ENCODE results near the gene CD1C.
"Not testable (repeated sequence)": the region's sequence is repeated elsewhere in the genome, so short reads cannot be mapped to it uniquely, and the experiment has no call there.

CD1C gene

DNA sequence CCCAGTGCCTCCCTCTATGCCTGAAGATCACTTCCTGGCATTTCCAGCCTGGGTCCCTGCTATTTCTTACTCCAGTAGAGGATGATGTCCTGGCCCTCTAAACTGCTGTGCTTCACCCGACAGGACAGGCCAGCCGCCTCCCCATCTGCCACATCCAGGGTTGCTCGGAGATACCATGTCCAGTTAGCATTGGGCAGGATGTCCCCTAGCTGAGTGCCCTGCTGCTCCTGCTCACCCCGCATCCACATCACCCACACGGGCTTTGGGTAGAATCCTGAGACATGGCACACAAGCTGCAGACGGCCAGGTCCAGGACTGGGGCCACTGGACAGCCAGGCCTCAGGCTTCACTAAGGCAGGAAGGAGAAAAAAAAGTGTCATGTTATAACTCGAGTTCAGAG is 39.6 kb downstream of the CD1C start:
- no peak for DNase-seq (ENCODE audit: low spot score)

DNA sequence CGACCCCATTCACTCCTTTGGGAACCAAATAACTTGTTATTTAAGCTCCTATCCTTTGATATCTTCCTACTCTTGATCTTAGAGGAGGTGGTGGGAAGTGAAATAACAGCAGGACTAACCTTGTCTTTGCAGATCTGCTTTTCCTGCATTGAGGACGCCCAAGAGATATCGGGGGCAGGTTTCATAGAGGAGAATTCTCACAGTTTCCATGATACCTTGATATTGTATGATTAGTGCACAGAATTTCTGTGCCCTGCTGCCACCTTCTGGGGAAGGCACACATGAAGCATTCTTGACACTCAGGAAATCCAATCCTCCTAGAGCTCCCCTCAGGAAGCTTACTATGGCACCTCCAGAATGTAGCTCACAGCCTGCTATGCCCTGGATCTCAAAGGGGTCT is 40.0 kb downstream of the CD1C start:
- DNase-seq (ENCODE audit: low spot score): no peak

DNA sequence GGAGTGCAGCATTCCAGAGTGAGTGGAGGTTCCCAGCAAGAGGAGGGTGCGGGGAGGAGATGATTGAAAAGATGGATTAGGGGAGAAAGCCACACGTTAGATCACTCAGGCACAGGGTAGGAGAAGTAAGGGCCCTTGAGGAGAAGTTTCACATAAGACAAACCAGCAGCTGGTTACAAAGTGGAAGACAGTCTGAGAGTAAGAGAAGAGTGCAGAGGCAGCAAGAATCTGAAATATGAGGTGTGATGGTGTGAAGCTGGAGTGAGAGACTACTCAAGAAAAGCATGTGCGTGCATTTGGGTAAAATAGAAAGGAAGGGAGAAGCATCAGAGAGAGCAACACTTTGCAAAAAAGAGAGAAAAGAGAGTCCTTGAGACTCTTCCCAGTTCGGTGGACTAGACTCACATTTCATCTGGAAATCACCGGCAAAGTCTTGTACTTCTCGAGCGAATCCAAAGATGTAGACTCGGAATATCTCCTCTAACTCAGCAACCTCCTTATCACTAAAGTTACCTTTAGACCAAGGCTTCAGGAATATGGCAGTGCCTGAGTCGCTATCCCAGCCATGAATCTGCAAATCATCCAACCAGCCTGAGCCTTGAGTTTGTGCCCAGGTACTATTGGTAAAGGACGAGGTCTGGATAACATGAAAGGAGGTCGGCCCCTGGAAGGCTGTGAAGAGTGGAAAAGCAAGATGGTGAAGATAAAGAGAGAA is 40.8 kb downstream of the CD1C start:
- DNase-seq (ENCODE audit: low spot score): no peak

DNA sequence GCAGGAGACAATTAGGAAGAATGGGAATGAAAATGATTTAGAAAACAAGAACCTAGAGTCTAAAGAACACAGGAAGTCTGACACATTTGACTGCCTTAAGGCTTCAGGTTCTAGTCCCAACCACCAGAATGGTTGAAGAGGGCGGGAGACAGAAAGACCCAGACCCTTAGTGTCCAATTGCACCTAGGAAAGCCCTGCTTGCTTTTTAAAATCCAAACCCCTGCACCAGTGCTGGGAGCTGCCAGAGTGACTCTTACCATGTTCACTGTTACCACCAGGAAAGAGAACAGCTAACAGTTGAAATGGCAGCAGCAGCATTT is 41.3 kb downstream of the CD1C start:
- DNase-seq (ENCODE audit: low spot score): no peak

- DNase-seq (ENCODE audit: low spot score): no peak
Measured at GRCh38 chr1:158331481-158332150, 41.9 kb downstream of the CD1C start, which contains the start of gene CD1B. CD1B (minus strand) TSS chr1:158331531; CDS start chr1:158331423, 108 bp downstream.

GRCh38 chr1:158333405-158334155 is 43.9 kb downstream of the CD1C start:
- no peak for DNase-seq (ENCODE audit: low spot score)

DNA sequence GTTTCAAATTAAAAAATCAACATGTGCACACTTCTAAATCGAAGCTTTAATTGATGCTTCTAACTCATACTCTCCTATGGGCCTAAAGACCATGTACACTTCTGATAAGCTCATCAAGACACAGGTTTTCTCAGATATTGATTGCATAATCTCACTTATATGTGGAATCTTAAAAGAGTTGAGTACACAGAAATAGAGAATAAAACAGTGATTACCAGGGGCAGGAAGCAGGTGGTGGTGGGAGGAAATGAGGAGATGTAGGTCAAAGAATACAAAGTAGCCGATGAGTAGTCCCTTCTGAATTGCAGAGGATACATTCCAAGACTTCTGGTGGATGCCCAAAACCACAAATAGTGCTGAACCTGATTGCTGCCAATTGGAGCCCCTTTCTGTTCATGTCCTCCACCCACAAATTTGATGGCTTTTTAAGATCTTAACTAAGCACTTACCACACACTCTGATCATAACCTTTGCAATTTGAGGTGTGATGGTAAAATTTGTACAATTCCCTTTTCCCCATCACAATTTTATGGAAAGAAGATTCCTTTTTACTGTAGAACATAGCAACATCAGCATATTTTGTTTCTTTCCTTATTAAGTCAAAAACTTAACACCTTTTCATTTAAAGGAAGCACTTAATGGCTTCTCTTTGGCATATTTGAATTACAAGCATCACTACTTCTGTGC is 44.9 kb downstream of the CD1C start:
- no peak for DNase-seq (ENCODE audit: low spot score)

DNA sequence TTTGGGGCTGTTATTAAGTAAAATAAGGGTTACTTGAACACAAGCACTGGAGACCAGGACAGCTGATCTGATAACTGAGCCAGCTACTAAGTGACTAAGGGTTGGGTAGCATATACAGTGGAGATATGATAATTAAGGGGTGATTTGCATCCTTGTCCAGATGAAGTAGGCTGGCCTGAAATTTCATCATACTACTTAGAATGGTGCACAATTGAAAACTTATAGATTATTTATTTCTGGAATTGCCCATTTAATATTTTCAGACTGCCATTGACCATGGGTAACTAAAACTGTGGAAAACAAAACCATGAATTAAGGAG is 45.5 kb downstream of the CD1C start:
- DNase-seq (ENCODE audit: low spot score): no peak

DNA sequence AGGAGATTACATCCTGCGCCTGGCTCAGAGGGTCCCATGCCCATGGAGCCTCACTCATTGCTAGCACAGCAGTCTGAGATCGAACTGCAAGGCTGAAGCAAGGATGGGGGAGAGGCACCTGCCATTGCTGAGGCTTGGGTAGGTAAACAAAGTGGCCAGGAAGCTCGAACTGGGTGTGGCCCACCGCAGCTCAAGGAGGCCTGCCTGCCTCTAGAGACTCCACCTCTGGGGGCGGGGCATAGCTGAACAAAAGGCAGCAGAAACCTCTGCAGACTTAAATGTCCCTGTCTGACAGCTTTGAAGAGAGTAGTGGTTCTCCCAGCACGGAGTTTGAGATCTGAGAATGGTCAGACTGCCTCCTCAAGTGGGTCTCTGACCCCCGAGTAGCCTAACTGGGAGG is 46.7 kb downstream of the CD1C start:
- DNase-seq (ENCODE audit: low spot score): not testable (repeated sequence)
